Suppressor macrophage (primary cell): ENCODE data around the gene KRT10.

Experiments used
- DNase-seq, 4 experiments: peaks; one replicate each; pipeline ENCODE4 v3.0.0-alpha.2; 2020 to 2022

KRT10 gene

DNA sequence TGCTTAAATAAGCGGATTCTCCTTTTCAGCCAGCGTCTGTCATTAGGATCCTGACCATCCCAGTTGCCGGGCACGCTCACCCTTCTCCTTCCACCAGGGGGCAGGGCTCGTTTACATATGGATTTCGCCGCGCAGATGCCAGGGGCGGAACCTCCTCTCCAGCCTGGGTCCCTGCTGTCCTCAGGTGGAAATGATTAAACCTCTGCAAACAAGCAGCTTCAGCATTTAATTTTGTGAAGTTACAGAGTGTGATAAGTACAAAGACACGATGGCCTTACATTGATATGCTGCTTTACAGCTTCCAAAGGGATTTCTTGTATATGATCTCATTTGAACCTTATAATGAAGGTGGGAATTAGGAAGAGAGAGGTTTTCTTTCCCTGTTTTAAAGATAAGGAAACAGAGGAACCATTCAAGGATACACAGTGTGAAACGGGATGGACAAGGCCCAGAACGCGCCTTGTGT lies 18.8 kb downstream of the KRT10 start:
- DNase-seq = peak; percentile 73 to 86 (median 80)

- DNase-seq = no peak
Measured at GRCh38 chr17:40801157-40801556, 21.3 kb downstream of the KRT10 start.

DNA sequence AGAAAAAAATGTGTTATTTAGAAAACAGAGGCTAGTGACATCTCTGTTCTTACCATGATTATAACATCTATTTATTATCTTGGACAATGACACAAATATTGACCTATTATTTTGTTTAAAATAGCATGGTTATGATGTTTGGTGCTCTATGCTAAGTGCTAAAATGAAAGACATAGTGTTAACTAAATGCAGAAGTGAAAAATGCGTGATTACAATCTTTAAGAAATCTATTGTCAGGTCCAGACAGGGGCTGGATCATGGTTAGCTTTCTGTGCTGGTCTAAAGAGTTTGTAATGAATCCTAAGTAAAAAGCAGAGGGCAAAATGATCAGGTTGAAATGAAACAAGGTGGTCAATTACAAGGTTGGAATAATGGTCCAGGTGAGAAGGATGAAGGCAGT lies 22.0 kb downstream of the KRT10 start:
- no peak for DNase-seq

- DNase-seq = no peak
Measured at GRCh38 chr17:40799859-40800258, 22.6 kb downstream of the KRT10 start, which contains the start of gene KRT28. Gene KRT28, minus strand, starts transcription at chr17:40799959. Its CDS starts 66 bp downstream, at chr17:40799893.

DNA sequence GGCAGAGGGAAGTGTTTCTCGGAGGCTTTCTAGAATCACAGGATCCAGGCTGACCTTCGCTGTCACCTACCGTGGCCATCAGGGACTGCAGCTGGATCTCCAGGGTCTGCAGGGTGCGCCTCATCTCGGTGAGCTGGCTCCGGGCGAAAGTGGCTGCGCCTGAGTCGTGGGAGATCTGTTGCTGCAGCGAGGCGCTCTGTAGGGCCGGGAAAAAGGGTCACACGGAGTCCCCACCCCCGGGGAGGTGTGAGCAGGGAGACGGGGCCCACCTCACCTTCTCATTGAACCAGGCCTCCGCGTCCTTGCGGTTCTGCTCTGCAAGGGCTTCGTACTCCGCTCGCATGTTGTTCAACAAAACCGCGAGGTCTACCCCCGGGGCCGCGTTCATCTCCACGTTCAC lies 25.6 kb downstream of the KRT10 start:
- no peak for DNase-seq

DNA sequence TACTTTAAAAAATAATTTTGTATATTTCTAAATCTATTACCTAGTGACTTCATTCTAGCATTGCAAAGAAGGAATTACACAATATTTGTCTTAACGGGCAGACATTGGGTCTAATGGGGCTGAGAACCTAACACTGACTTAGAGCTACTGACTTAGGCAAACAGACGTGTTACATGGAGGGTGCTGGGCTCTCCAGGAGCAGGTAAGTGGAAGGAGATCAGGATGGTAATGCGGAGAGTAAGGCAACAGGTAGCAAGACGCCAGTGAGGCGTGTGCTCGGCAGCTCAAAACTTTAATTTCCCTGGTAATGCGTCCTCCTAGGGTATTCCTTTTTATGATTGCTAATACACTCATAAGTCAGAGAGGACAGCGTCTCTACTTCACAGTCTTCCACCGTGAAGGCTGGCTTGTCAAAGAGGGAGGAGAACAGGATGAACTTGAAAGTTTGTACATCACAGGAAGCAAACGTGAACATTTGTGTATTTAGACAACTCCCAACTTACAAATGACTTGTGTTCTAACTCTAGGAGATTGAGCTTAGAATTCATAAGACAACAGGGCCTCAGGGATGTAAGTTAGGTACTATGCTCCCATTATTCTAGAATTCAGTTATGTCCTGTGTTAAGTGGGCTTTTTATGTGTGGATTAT lies 27.3 kb downstream of the KRT10 start:
- no peak for DNase-seq

DNA sequence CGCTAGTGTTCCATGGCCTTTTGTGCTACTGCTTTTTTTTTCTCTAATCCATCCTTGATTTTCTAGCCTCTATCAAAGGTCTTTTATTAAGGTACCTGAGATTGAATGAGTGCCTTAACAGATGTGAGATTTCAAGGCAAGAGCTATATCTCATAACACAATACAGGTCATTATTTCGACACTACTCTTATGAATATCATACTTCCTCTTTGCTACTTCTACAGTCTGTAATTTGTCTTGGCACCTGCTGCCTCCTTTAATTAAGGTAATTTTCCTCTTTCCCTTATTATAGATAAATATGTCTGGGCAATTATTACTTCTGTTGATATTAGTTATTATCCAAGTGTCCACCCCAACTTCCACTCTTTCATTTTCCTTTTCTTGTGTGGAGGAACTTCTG lies 27.9 kb downstream of the KRT10 start:
- peak in 1 of 4 experiments; percentile 13 for DNase-seq

DNA sequence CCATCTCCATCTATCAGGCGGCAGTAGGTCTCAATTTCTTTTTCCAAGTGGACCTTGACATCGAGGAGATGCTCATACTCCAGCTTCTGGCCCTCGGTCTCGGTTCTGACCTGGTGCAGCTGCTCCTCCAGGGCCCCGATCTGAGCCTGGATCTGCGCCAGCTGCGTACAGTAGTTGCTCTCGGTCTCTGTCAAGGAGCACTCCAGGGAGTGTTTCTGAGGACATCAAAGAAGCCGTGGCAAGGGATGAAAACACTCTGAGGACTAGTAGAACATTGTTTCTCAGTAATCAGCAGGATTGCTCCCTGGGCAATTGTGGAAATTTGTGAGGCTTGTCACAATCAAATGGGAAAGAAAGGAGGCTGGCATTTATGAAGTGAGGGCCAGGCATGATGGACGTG lies 28.6 kb downstream of the KRT10 start:
- DNase-seq = no peak

GRCh38 chr17:40791787-40792436 lies 30.5 kb downstream of the KRT10 start:
- DNase-seq = peak in 2 of 4 experiments; percentile 4 to 9

DNA sequence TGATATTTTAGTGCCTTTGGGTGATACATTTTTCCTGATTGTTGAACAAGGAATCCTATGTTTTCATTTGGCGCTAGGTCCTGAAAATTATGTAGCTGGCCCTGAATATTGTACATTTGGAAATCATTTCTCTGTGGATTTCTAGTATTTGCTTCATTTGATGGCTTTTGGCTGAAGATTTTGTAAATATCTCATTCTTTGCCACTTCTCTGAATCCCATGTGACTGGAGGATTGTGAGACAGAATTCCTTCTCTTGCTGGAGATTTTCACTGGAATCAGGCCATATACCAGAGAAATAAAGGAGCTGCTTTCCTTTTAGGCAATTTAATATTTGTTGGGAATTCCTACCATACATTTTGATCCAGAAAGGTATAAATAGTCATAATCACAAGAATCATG lies 31.3 kb downstream of the KRT10 start:
- DNase-seq = no peak

- no peak for DNase-seq
Measured at GRCh38 chr17:40782450-40782849, 40.0 kb downstream of the KRT10 start, which contains the start of gene KRT27. Gene KRT27, minus strand, starts transcription at chr17:40782550. Its CDS starts 57 bp downstream, at chr17:40782493.

DNA sequence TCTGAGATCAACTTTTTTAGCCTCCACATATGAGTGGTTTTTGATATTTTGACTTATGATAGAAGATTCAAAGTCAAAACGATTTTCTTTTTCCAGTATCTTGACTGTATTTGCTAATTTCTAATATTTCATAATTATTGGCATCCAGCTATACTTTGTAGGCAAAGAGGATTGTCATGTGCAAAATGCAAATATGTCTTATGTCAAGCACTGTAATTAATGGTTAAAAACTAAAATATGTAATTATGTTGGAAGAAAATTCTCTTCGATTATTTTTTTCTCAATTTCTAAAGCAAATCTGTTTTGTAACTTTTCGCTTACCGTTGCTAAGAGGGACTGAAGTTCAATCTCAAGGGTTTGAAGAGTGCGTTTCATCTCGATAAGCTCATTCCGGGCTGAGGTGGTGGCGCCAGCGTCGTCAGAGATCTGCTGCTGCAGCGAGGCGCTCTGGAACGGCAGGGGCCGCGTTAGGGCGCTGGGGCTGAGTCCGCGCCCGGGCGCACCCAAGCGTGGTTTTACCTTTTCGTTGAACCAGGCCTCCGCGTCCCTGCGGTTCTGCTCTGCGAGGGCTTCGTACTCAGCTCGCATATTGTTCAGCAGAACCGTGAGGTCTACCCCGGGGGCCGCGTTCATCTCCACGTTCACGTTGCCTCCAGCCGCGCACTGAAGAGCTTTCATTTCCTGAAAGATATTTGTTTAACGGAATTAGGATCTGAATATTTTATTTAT lies 43.1 kb downstream of the KRT10 start:
- peak in 1 of 4 experiments; percentile 5 for DNase-seq

DNA sequence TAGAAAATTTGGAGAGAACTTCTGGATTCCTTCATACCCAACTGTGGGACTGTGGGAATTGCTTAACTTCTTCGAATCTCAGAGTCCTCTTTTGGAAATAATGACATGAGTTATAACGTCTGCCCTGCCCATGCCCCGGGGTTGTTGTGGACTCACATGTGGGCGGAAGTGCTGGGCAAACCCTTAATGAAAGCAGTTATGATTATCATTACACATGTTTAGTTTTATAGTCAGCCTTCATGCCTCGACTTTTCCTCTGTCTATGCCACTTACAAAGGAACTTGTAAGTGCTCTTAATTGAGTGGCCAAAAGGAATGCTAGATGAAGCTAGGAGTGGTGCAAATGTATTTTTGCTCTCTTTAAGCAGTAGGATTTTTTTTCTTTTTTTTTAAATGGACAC lies 44.0 kb downstream of the KRT10 start:
- DNase-seq = no peak

GRCh38 chr17:40777971-40778370 lies 44.4 kb downstream of the KRT10 start:
- DNase-seq = no peak

GRCh38 chr17:40777459-40777858 lies 45.0 kb downstream of the KRT10 start:
- no peak for DNase-seq

GRCh38 chr17:40775945-40776344 lies 46.5 kb downstream of the KRT10 start:
- DNase-seq = no peak

DNA sequence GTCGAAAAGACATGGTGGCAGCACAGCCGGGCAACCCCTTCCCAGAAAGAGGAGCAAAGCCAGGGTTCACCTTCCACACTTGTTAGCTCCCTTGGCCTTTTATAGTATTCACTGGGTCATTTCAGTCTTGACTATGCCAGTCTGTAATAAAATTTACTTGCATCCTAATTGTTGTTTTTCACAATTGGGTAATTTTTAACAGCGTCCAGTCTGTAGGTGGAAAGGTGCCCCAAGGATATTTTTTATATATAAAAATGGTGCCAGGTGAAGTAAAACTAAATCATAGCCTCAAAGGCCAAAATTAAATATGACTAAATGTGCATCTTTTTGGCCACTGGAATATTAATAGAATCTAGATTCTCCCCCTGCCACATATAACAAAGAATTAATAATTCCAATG lies 50.3 kb downstream of the KRT10 start, which contains the start of gene KRT26:
KRT26 (minus strand) TSS at position 101 of the 400 bp plus-strand sequence; CDS start at position 13, 88 bp downstream.
- no peak for DNase-seq
